Panc1 (cell line): ENCODE data around the gene SYCP2L. TPM values are rescaled to one million over a fixed set of nuclear protein-coding genes. Genes with fewer than 3 reads are reported as not detected.

Experiments used
- ATAC-seq: fragments of 200-7000 bp; cut with Tn5 transposase; 2 replicates; pipeline ENCODE4 v1.9.1; 2020; ENCODE audit warnings: mild to moderate bottlenecking, moderate library complexity
- BruUV-seq: library from RNA; stranded (reverse); fragments of 400-500 nt; replicated peaks from 2 replicates; lab custom pipeline; 2021; lab: Mats Ljungman, UMichigan
- CTCF ChIA-PET: fragments of 300-600 bp; sonication (Branson Sonifier 250); formaldehyde crosslinking; loops from one replicate; lab custom pipeline; 2022; ENCODE audit warnings: antibody characterized with exemption; lab: Charles Lee
- POLR2A ChIA-PET: fragments of 300-600 bp; sonication (Branson Sonifier 250); formaldehyde crosslinking; loops from one replicate; lab custom pipeline; 2022; ENCODE audit warnings: antibody characterized with exemption; lab: Charles Lee
- DNase-seq: peaks from one replicate; pipeline ENCODE4 v3.0.0-alpha.2; 2010; ENCODE audit warnings: low read depth, low spot score
- H3K27ac ChIP-seq: 2 replicates; pipeline ENCODE4 v1.5.1; 2011; ENCODE audit warnings: mild to moderate bottlenecking, low read length, inconsistent platforms
- H3K27me3 ChIP-seq: fragments of 200-500 bp; sonication (Bioruptor generic); 2 replicates; pipeline ENCODE4 v1.6.0; 2014; ENCODE audit warnings: low read length, inconsistent platforms; ENCODE audit not compliant: control insufficient read depth, insufficient read depth
- H3K36me3 ChIP-seq: fragments of 200-500 bp; sonication (Bioruptor generic); 2 replicates; pipeline ENCODE4 v1.5.1; 2014; ENCODE audit warnings: inconsistent platforms, mild to moderate bottlenecking, low read length, moderate library complexity; ENCODE audit not compliant: control insufficient read depth, insufficient read depth
- H3K4me1 ChIP-seq: 2 replicates; pipeline ENCODE4 v1.5.1; 2011; ENCODE audit warnings: inconsistent platforms, mild to moderate bottlenecking, low read length, moderate library complexity; ENCODE audit not compliant: control insufficient read depth, insufficient read depth
- H3K4me3 ChIP-seq, 2 experiments: 2 replicates each; pipeline ENCODE4 v1.5.1; 2011 to 2012; ENCODE audit warnings: low read depth in 2 of 2, low read length in 2 of 2, mild to moderate bottlenecking in 2 of 2, inconsistent platforms in 1 of 2, moderate library complexity in 1 of 2
- H3K9me3 ChIP-seq: fragments of 200-500 bp; sonication (Bioruptor generic); 2 replicates; pipeline ENCODE4 v1.5.1; 2014; ENCODE audit warnings: low read depth, mild to moderate bottlenecking, inconsistent platforms, low read length, moderate library complexity; ENCODE audit not compliant: control insufficient read depth, insufficient read depth
- CTCF ChIP-seq: fragments of 450-650 bp; IDR thresholded peaks from 2 replicates; pipeline ENCODE4 v1.5.1; 2017; ENCODE audit warnings: mild to moderate bottlenecking
- POLR2AphosphoS5 ChIP-seq: IDR thresholded peaks from 2 replicates; pipeline ENCODE4 v1.6.1; 2012; ENCODE audit warnings: mild to moderate bottlenecking, low read depth, low read length, moderate library complexity
- REST ChIP-seq, 2 experiments: IDR thresholded peaks; 2 replicates each; pipeline ENCODE4 v1.6.1; 2011 to 2012; ENCODE audit warnings: low read depth in 2 of 2, control low read depth in 1 of 2, low read length in 1 of 2, mild to moderate bottlenecking in 1 of 2, moderate library complexity in 1 of 2; ENCODE audit not compliant: insufficient read depth in 1 of 2
- SIN3A ChIP-seq: IDR thresholded peaks from 2 replicates; pipeline ENCODE4 v1.6.1; 2012; ENCODE audit warnings: low read depth, mild to moderate bottlenecking, low read length, moderate library complexity, borderline replicate concordance; ENCODE audit not compliant: insufficient read depth
- TCF7L2 ChIP-seq: IDR thresholded peaks from 2 replicates; pipeline ENCODE4 v1.6.1; 2011; ENCODE audit warnings: mild to moderate bottlenecking, low read depth, low read length, inconsistent platforms
- in situ Hi-C: cut with HindIII; loops from 2 replicates; pipeline ENCODE4 v1.10.0; 2016; ENCODE audit warnings: low sequenced_read_pairs, low pct_unique_long_range_greater_than_20kb
- intact Hi-C: fragments of 100-400 bp; cut with micrococcal nuclease; formaldehyde crosslinking; loops from one replicate; pipeline ENCODE4 v1.10.0; 2022; ENCODE audit not compliant: unreplicated experiment
- total RNA-seq: library from RNA; stranded (reverse); gene quantifications from one replicate; pipeline ENCODE4 v1.2.1, GENCODE V29; 2021; ENCODE audit not compliant: unreplicated experiment

The SYCP2L gene
- total RNA-seq, 1 experiment from 2014 or later, result 2.4 TPM

DNA sequence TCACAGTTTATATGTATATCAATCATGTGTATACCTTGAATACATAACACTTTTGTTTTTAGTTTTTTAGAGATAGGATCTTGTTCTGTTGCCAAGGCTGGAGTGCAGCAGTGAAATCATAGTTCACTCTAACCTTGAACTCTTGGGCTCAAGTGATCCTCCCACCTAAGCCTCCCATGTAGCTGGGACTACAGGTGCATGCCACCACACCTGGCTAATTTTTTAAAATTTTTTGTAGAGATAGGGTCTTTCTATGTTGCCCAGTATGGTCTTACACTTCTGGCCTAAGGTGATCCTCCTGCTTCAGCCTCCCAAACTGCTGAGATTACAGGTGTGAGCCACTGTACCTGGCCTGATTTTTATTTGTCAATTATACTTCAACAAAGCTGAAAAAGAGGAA lies 69.9 kb downstream of the SYCP2L start:
- BruUV-seq, result no TSS peak
- Histone ChIP-seq H3K36me3 (no peaks in the 10 kb centered on the region), H3K27me3 (no peaks in the 10 kb centered on the region), H3K9me3 (no peaks in the 10 kb centered on the region), H3K27ac (no peak overlapping the region), H3K4me3 (no peak overlapping the region), H3K4me1 (peaks cover 3% of the 10 kb centered on the region)
- TF ChIP-seq REST (IDR thresholded peaks at IDR 0.05; ENCODE audit: insufficient read depth in 1 of 2, low read depth in 2 of 2, low read length in 1 of 2), result no peak
- no peak for TF ChIP-seq SIN3A
- no peak for TF ChIP-seq CTCF
- TF ChIP-seq POLR2AphosphoS5, result no peak
- TF ChIP-seq TCF7L2, result no peak
- DNase-seq, result no peak
- in situ Hi-C loops, result no loop called here
- ATAC-seq, result no peak
- CTCF ChIA-PET, result no interaction called here
- intact Hi-C loops, result no loop called here
- POLR2A ChIA-PET, result no interaction called here

- POLR2A ChIA-PET, result no interaction called here
- no TSS peak for BruUV-seq
- CTCF ChIA-PET, result interaction anchor here (0.6 kb wide), 1 partner anchor 566 kb away, joined by 4 read pairs; no protein-coding TSS in a partner anchor
- no peaks in the 10 kb centered on the region for H3K36me3 ChIP-seq
- ATAC-seq (no peak), DNase-seq (no peak)
- H3K27me3 ChIP-seq, result no peaks in the 10 kb centered on the region
- TF ChIP-seq TCF7L2 (no peak), SIN3A (no peak)
- in situ Hi-C loops, result no loop called here
- H3K9me3 ChIP-seq, result no peaks in the 10 kb centered on the region
- H3K27ac ChIP-seq, result no peak overlapping the region
- intact Hi-C loops, result no loop called here
- H3K4me1 ChIP-seq, result no peaks in the 10 kb centered on the region
- H3K4me3 ChIP-seq, result no peak overlapping the region
Measured at GRCh38 chr6:10957414-10957886, 70.6 kb downstream of the SYCP2L start.

DNA sequence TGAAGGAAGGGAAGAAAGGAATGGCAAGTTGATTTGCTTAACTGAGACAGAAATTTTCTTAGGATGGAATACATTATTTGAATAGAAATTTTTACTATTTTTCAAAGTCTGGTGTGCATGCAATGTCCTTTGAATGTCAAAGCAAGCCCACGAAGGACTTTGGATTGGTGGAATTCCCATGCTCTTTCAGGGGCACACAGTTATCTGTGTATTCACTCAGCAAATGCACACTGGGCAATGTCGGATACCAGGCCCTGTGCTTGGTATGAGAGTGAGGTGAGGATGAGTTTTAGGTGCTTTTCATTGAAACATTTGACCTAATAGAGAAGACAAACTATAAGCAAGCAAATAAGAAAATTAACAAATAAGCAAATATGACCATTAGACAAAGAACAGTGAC lies 73.3 kb downstream of the SYCP2L start:
- 0 out of 2 replicates have a peak, but pooled peaks cover 2% of the 10 kb centered on the region for H3K4me1 ChIP-seq
- no peak for ATAC-seq
- no TSS peak for BruUV-seq
- CTCF ChIA-PET, result interaction anchor here (0.6 kb wide), 1 partner anchor 482 kb away, joined by 3 read pairs; no protein-coding TSS in a partner anchor
- H3K4me3 ChIP-seq, result no peak overlapping the region
- no peaks in the 10 kb centered on the region for H3K9me3 ChIP-seq
- in situ Hi-C loops (no loop called here), intact Hi-C loops (no loop called here)
- TF ChIP-seq REST (IDR thresholded peaks at IDR 0.05; ENCODE audit: insufficient read depth in 1 of 2, low read depth in 2 of 2, low read length in 1 of 2) (no peak), POLR2AphosphoS5 (no peak), CTCF (no peak), SIN3A (no peak), TCF7L2 (no peak)
- no peak overlapping the region for H3K27ac ChIP-seq
- H3K36me3 ChIP-seq, result no peaks in the 10 kb centered on the region
- no peak for DNase-seq
- POLR2A ChIA-PET, result interaction anchor here (0.6 kb wide), 1 partner anchor 568 kb away, joined by 3 read pairs; no protein-coding TSS in a partner anchor
- no peaks in the 10 kb centered on the region for H3K27me3 ChIP-seq
